ENCODE results near the gene AGAP1.

DNA sequence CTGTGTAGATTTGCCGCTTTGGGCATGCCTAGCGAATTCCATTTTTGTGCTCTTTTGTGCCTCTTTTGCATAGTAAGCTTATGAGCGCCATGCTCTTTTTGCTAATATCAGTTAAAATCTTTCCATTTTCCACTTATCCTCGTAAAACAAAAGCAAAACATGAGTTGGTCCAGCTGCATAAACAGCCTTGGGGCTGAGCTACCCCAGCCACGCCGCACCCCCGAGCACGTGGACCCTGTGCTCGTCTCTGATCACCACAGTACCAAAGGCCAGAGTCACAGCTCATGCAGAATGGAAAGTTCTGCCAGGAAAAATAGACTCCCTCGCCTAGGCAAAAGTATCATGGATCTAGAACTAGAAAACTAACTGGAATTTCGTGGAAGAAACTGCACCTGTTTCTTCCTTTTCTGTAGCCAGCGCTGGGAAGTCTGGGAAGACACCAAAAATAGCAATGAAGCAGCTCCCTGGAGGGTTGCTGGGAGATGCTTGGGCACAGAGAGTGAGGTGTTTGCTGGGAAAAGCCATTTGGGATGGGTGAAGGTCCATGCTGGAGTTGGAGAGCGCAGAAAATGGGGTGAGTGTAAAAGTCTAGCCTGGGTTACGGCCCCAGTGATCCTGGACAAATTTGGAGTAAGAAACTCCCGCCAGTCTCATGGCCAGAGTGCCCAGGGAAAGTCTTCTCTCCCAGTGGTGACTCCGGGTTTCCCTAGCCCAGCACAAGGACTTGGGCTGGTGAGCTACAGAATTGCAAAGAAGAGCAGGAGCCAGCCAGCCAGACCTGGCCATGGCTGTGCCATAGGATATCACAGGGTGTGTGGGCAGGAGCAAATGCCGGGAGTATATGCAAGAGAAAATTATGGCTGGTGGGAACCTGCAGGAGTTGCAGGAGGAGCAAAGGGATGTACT lies 456.0 kb downstream of the AGAP1 start:
- TF ChIP-seq POLR2AphosphoS5 (IDR thresholded peaks at IDR 0.05; ENCODE audit: low read depth, low read length) (no peak), TAF1 (IDR thresholded peaks at IDR 0.05; ENCODE audit: borderline replicate concordance, insufficient read depth, low read length) (no peak)
